Measurements from ENCODE around the gene TMCO2.

The TMCO2 gene

GRCh38 chr1:40218333-40218732 is 29.4 kb upstream of the TMCO2 start:
- TF ChIP-seq SIN3A (IDR thresholded peaks at IDR 0.05; ENCODE audit: borderline replicate concordance, insufficient read depth, low read length): no peak
- no peak for TF ChIP-seq REST (IDR thresholded peaks at IDR 0.05; ENCODE audit: insufficient read depth in 1 of 2, low read depth in 2 of 2, low read length in 2 of 2)
- TF ChIP-seq POLR2AphosphoS5 (IDR thresholded peaks at IDR 0.05; ENCODE audit: low read depth, low read length): no peak
- no peak for TF ChIP-seq FOXP2 (optimal IDR thresholded peaks at IDR 0.05; ENCODE audit: borderline replicate concordance, extremely low read depth, extremely low read length, insufficient read depth)
- no peak for TF ChIP-seq TAF1 (IDR thresholded peaks at IDR 0.05; ENCODE audit: borderline replicate concordance, insufficient read depth, low read length)

GRCh38 chr1:40221977-40222772 is 25.6 kb upstream of the TMCO2 start:
- TF ChIP-seq TAF1 (IDR thresholded peaks at IDR 0.05; ENCODE audit: borderline replicate concordance, insufficient read depth, low read length) (no peak), FOXP2 (optimal IDR thresholded peaks at IDR 0.05; ENCODE audit: borderline replicate concordance, extremely low read depth, extremely low read length, insufficient read depth) (no peak), POLR2AphosphoS5 (IDR thresholded peaks at IDR 0.05; ENCODE audit: low read depth, low read length) (no peak), SIN3A (IDR thresholded peaks at IDR 0.05; ENCODE audit: borderline replicate concordance, insufficient read depth, low read length) (no peak), REST (IDR thresholded peaks at IDR 0.05; ENCODE audit: insufficient read depth in 1 of 2, low read depth in 2 of 2, low read length in 2 of 2) (no peak)

GRCh38 chr1:40224040-40224439 is 23.7 kb upstream of the TMCO2 start:
- TF ChIP-seq SIN3A (IDR thresholded peaks at IDR 0.05; ENCODE audit: borderline replicate concordance, insufficient read depth, low read length): no peak
- no peak for TF ChIP-seq REST (IDR thresholded peaks at IDR 0.05; ENCODE audit: insufficient read depth in 1 of 2, low read depth in 2 of 2, low read length in 2 of 2)
- TF ChIP-seq FOXP2 (optimal IDR thresholded peaks at IDR 0.05; ENCODE audit: borderline replicate concordance, extremely low read depth, extremely low read length, insufficient read depth): no peak
- no peak for TF ChIP-seq TAF1 (IDR thresholded peaks at IDR 0.05; ENCODE audit: borderline replicate concordance, insufficient read depth, low read length)
- no peak for TF ChIP-seq POLR2AphosphoS5 (IDR thresholded peaks at IDR 0.05; ENCODE audit: low read depth, low read length)

GRCh38 chr1:40226192-40226591 is 21.5 kb upstream of the TMCO2 start:
- TF ChIP-seq REST (IDR thresholded peaks at IDR 0.05; ENCODE audit: insufficient read depth in 1 of 2, low read depth in 2 of 2, low read length in 2 of 2) (no peak), FOXP2 (optimal IDR thresholded peaks at IDR 0.05; ENCODE audit: borderline replicate concordance, extremely low read depth, extremely low read length, insufficient read depth) (no peak), TAF1 (IDR thresholded peaks at IDR 0.05; ENCODE audit: borderline replicate concordance, insufficient read depth, low read length) (no peak), POLR2AphosphoS5 (IDR thresholded peaks at IDR 0.05; ENCODE audit: low read depth, low read length) (no peak), SIN3A (IDR thresholded peaks at IDR 0.05; ENCODE audit: borderline replicate concordance, insufficient read depth, low read length) (no peak)
